Ovary (tissue), 10 donors: ENCODE measurements around the gene OR6B3. TPM values are rescaled to one million over a fixed set of nuclear protein-coding genes. Genes with fewer than 3 reads are reported as not detected.

ENCODE experiments used
- DNase-seq, 5 donors: peaks; one replicate each; pipeline ENCODE4 v3.0.0-alpha.2; 2019 to 2020
- H3K27ac ChIP-seq, 2 donors: fragments of 200-600 bp; one replicate each; pipeline versions ENCODE4 v1.5.1 to v1.8.0; 2019 to 2022
- H3K27me3 ChIP-seq: fragments of 200-600 bp; one replicate; pipeline ENCODE4 v1.8.0; 2022
- H3K36me3 ChIP-seq: fragments of 200-600 bp; sonication (generic); one replicate; pipeline ENCODE4 v1.5.1; 2019
- H3K4me1 ChIP-seq: one replicate; pipeline ENCODE4 v1.8.1; 2013; ENCODE audit warnings: mild to moderate bottlenecking, moderate library complexity; ENCODE audit not compliant: insufficient read depth
- H3K4me3 ChIP-seq: fragments of 200-600 bp; sonication (generic); one replicate; pipeline ENCODE4 v1.5.1; 2017
- H3K9me3 ChIP-seq, 2 donors: fragments of 200-600 bp in 1 of 2; sonication (generic) in 1 of 2; one replicate each; pipeline versions ENCODE4 v1.5.1 to v1.8.1; 2013 to 2019; ENCODE audit warnings: mild to moderate bottlenecking in 1 of 2, moderate library complexity in 1 of 2
- EP300 ChIP-seq: sonication (generic); formaldehyde crosslinking; IDR thresholded peaks from one replicate; pipeline ENCODE4 v1.6.1; 2017; ENCODE audit warnings: antibody characterized with exemption
- POLR2A ChIP-seq: fragments of 450-650 bp; IDR thresholded peaks from one replicate; pipeline ENCODE4 v1.6.1; 2017; ENCODE audit warnings: antibody characterized with exemption, mild to moderate bottlenecking, moderate library complexity
- WGBS, 3 donors: extraction: QIAGEN DNeasy Blood & Tissue Kit in 1 of 3; methylation state at CpG; one replicate each; pipeline versions ENCODE4 v1.1.5 to v1.1.7; 2013 to 2017; 5-methylcytosine and 5-hydroxymethylcytosine counted together
- intact Hi-C, 4 donors: fragments of 100-400 bp; cut with DNase I; formaldehyde crosslinking; loops; one replicate each; pipeline versions ENCODE4 v1.11.0 to v1.15.1; 2022 to 2023
- long read RNA-seq, 3 donors: library from polyadenylated mRNA in 2 of 3; unstranded in 2 of 3; transcript quantifications; one replicate each; pipeline ENCODE4 v2.0.0 and lab custom pipeline, GENCODE V29; 2021 to 2026
- polyA plus RNA-seq, 2 donors: library from polyadenylated mRNA; stranded (reverse); fragments of 200-250 nt in 1 of 2; fragments of 350-450 nt in 1 of 2; fragmentation: Illumina TruSeq in 1 of 2; extraction: RNeasy Lipid Tissue Mini Kit (QIAGEN cat#74804) in 1 of 2; gene quantifications; one replicate each; pipeline ENCODE4 v1.2.3, GENCODE V29; 2013 to 2014
- total RNA-seq, 7 donors: library from RNA; depleted of rRNA in 2 of 7; stranded (reverse); fragments of >200 nt in 2 of 7; fragmentation: NEBNext Ultra II Directional in 3 of 7; extraction: Animal tissue kit (Norgen Biotek cat#: 25700) in 3 of 7; gene quantifications; one replicate each; pipeline versions ENCODE4 v1.1.0 to v1.2.4, GENCODE V29; 2016 to 2023
- TF ChIP-seq, protein P1 (sequence below), 3 donors: fragments of 450-650 bp in 2 of 3; fragments of 200-600 bp in 1 of 3; IDR thresholded peaks; one replicate each; pipeline versions ENCODE4 v1.5.1 to v1.8.0; 2016 to 2022; ENCODE audit warnings: antibody characterized with exemption in 3 of 3, mild to moderate bottlenecking in 1 of 3
- donor health status: DM: no; HTN: no; CAD: no; lungs with moderate emphysema.
- donor health status: DM: no; HTN: no; CAD: no.
- donor health status: Bipolar disorder and iron deficiency.
- donor health status: DM: yes; HTN: yes; CAD: no.
- donor health status: DM: no; HTN: no; CAD: no.
- donor health status: DM: yes; HTN: yes; CAD: no.

OR6B3 gene
- total RNA-seq (not detected), polyA plus RNA-seq (not detected)
- long read RNA-seq, donor 1: 0 reads
- long read RNA-seq, donor 2: 0 reads
- long read RNA-seq, donor 3: 0 reads

DNA sequence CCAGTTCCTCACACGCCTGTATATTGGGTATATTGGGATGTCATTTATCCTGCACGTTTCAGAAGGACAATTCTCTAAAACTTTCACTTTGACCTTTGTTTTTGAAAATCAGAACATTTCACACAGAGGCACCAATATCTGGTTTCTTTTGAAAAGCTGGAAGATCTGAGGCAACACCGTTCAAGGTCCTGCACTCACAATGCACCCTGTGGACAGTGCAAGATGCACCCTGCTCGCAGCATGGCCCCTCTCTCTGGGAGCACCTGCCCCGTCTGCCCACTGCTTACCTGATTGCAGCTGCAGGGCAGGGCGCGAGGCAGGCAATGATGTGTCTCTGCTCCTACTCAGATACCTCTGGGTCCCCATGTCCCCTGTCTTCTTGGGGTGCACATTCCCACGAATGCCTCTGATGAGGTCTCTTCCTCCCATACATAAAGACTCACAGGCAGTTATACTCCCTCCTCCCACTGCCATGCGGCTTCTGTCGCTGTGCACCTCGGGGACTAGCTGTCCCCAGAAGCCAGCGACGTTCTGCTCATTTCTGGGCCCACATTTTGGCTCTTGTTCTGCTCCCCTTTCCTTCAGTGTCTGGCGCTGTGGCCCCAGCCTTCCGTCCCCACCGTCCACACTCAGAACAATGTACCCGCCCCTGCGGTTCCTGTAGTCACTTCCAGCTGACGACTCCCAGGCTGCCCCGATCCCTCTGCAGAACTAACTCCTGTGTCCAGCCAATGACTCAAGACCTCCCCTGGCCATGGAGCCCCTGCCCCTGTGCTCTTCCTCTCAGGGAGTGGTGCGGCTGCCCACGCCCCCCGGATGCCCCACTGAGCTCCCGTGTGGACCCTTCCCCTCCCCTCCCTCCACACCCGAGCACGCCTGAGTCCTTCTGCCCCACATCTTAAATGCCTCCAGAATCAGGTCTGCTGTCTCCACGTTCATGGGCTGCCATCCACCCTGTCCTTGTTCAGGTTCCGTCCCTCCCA is at the start of gene OR6B3:
Gene OR6B3 (minus strand): TSS at position 349 of the 983 bp plus-strand sequence.
- no peaks in the 10 kb centered on the region for H3K27me3 ChIP-seq
- no peaks in the 10 kb centered on the region for H3K9me3 ChIP-seq
- TF ChIP-seq POLR2A (no peak), EP300 (no peak)
- TF ChIP-seq, protein P1, sequence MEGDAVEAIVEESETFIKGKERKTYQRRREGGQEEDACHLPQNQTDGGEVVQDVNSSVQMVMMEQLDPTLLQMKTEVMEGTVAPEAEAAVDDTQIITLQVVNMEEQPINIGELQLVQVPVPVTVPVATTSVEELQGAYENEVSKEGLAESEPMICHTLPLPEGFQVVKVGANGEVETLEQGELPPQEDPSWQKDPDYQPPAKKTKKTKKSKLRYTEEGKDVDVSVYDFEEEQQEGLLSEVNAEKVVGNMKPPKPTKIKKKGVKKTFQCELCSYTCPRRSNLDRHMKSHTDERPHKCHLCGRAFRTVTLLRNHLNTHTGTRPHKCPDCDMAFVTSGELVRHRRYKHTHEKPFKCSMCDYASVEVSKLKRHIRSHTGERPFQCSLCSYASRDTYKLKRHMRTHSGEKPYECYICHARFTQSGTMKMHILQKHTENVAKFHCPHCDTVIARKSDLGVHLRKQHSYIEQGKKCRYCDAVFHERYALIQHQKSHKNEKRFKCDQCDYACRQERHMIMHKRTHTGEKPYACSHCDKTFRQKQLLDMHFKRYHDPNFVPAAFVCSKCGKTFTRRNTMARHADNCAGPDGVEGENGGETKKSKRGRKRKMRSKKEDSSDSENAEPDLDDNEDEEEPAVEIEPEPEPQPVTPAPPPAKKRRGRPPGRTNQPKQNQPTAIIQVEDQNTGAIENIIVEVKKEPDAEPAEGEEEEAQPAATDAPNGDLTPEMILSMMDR (IDR thresholded peaks at IDR 0.05): no peak

GRCh38 chr2:240098349-240098748 is 45.0 kb upstream of the OR6B3 start:
- Histone ChIP-seq H3K4me3 (no peak overlapping the region), H3K9me3 (peaks cover 0 to 6% of the 10 kb centered on the region in 2 donors), H3K4me1 (no peaks in the 10 kb centered on the region), H3K36me3 (no peaks in the 10 kb centered on the region), H3K27me3 (no peaks in the 10 kb centered on the region), H3K27ac (no peak overlapping the region)
- no peak for TF ChIP-seq POLR2A
- TF ChIP-seq, protein P1 (IDR thresholded peaks at IDR 0.05): no peak
- no peak for TF ChIP-seq EP300
- intact Hi-C loops: no loop called here
- 72 to 76% (median 73%) methylated on average over 2 of the region's 2 CpGs for WGBS, 3 donors
- DNase-seq: no peak

More for the DNA sequence above, at the start of gene OR6B3:
- 50 to 58% (median 50%) methylated on average over 28 of the region's 28 CpGs for WGBS, 3 donors
- no peak for DNase-seq
- Histone ChIP-seq H3K36me3 (no peaks in the 10 kb centered on the region), H3K27ac (no peak within 1 kb of the TSS), H3K4me3 (no peak within 1 kb of the TSS), H3K4me1 (no peaks in the 10 kb centered on the region)
- intact Hi-C loops: loop anchor here in 1 of 4 donors (10.0 kb wide), 1 partner anchor 91 kb away; the partner anchor contains the start of gene OTOS

DNA sequence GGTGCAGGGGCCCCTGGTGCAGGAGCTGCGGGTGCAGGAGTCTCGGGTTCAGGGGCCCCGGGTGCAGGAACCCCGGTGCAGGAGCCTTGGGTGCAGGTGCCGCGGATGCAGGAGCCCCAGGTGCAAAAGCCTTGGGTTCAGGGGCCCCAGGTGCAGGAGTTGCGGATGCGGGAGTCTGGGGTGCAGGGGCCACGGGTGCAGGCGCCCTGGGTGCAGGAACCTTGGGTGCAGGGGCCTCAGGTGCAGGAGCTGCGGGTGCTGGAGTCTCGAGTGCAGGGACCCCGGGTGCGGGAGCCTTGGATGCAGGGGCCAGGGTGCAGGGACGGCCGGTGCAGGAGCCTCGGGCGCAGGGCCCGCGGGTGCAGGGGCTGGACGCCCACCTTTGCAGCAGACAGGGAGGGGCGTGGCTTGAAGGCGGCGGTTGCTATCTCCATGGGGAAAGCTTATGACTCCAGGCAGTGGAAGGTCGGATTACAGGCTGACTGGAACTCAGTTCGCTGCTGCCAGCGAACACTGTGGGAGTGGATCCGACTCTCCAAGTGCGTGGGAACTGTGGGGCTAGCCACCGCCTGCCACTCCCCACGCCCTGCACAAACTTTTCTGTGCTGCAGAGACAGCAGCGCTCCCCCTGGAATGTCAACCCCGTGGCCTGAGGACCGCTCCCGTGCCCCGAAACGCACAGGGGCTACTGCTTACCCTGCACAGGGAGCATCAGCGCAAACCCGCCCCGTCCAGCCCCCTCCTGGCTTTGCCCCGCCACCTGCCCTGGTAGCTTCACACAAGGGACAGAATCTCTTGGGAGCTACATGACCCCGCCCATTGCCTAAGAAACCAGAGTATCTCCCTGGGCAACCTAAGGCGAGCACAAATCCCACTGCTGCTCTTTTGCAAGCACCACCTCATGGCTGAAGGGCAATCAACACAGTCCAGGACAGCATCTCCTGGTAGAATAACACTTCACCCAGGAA is 42.5 kb upstream of the OR6B3 start:
- 3 to 6% (median 4%) methylated on average over 42 to 43 of the region's 43 CpGs for WGBS, 3 donors
- intact Hi-C loops: no loop called here
- no peaks in the 10 kb centered on the region for H3K36me3 ChIP-seq
- H3K27me3 ChIP-seq: no peaks in the 10 kb centered on the region
- TF ChIP-seq, protein P1 (IDR thresholded peaks at IDR 0.05): no peak
- TF ChIP-seq POLR2A (no peak), EP300 (no peak)
- peaks cover 0 to 6% of the 10 kb centered on the region in 2 donors for H3K9me3 ChIP-seq
- DNase-seq: no peak
- H3K4me1 ChIP-seq: no peaks in the 10 kb centered on the region
- no peak overlapping the region for H3K4me3 ChIP-seq
- no peak overlapping the region for H3K27ac ChIP-seq

DNA sequence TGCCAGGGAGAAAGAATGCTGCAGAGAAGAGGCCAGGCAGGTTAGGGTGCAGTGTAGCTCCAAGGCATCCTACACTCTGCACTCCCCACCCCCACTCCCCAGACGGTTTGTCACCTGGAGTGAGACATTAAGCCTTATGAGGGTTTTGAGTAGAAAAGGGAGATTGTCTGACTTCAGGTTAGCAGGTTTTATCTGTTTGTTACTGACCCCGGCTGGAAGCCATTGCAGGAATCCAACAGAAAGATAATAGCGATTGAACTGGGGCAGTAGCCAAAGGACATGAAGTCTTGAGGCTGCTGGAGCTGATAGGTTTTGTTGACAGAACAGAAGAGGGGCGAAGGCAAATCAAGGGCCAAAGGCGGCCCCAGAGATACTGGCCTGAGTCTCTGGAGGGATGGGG is 36.0 kb upstream of the OR6B3 start:
- Histone ChIP-seq H3K27me3 (no peaks in the 10 kb centered on the region), H3K4me3 (no peak overlapping the region), H3K27ac (no peak overlapping the region), H3K4me1 (no peaks in the 10 kb centered on the region), H3K36me3 (no peaks in the 10 kb centered on the region), H3K9me3 (no peaks in the 10 kb centered on the region)
- intact Hi-C loops: no loop called here
- TF ChIP-seq POLR2A (no peak), EP300 (no peak)
- TF ChIP-seq, protein P1 (IDR thresholded peaks at IDR 0.05): no peak
- WGBS, 3 donors: 53 to 60% (median 59%) methylated on average over 5 of the region's 5 CpGs
- DNase-seq: no peak
